Endothelial cell of hepatic sinusoid (primary cell): ENCODE results near the gene LRRTM4.

Experiments used
- in situ Hi-C: cut with HindIII; loops from 2 replicates; pipeline ENCODE4 v1.10.0; 2017; ENCODE audit warnings: low sequenced_read_pairs

Gene LRRTM4

DNA sequence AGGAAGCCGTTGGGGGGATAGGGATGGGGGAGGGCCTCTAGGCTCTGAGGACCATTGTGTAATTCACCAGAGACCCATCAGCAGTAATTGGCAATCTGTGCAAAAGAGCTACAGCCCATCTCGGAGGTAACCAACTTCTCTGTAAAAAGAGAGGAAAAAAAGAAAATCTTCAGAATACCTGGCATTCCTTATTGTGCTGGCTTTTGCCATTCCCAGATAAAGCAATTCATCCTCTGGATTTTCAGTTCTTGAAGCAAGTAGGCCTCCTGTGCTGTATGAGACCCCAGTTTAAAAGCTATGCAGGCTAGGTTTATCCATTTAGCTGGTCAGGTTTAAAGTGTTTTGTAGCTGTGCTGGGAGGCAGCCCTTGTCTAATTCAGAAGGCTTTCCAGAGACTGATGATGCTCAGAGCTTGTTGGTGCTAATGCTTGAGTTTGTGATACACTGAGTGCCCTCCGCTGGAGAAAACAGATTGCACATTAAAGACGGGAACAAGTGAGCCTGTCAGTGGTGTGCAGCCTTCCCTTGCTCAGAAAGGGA is at the start of gene LRRTM4:
Gene LRRTM4, minus strand, starts transcription at position 446 of the 540 bp plus-strand sequence.
- in situ Hi-C loops: no loop called here

DNA sequence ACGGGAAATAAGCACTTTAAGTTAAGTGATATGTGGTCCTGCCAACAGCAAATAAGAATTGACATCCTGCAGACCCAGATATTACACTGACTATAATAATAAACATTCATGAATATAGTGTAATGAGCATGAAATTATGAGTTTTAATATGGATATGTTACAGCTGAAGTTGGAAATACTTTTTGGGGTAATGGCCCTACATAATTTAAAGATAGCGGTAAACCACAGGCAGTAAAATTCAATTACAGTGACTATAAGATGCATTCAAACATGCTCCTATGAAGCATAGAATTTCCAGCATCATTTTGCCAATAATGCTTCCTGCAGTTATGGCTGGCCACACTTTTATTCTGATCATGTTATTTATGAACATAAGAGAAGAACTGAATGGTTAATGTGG is 49.4 kb upstream of the LRRTM4 start:
- in situ Hi-C loops: no loop called here

DNA sequence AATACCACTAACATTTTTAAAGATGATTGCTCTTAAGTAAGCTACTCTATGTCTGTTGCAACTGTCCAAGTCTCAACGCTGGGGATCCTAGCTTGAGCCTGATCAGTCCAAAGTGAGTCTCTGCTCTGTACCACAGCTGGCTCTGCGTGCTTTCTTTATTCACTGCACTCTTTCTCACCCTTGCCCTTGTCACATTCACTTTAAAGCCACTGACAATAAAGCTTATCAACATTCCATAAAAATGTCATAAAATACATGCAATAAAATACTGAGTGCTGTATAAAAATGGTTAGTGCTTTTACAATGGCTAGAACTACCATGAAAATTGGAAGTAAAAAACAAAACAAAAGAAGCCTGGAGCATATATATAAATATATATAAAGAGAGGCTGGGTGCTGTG is 45.5 kb upstream of the LRRTM4 start:
- in situ Hi-C loops: no loop called here

DNA sequence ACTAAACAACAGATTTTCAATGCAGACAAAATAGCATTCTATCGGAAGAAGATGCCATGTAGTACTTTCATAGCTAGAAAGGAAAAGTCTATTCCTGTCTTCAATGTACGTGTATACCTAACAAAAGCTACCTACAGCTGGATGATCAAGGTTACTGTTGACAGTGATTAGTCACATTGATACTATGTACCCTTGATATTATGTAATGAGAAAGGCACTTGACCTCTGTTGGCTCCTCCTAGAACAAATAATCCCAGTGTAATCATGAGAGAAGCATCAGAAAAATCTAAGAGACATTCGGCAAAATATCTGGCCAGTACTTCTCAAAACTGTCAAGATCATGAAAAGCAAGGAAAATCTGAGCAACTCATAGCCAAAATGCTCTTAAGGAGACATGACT is 44.4 kb upstream of the LRRTM4 start:
- in situ Hi-C loops: no loop called here

DNA sequence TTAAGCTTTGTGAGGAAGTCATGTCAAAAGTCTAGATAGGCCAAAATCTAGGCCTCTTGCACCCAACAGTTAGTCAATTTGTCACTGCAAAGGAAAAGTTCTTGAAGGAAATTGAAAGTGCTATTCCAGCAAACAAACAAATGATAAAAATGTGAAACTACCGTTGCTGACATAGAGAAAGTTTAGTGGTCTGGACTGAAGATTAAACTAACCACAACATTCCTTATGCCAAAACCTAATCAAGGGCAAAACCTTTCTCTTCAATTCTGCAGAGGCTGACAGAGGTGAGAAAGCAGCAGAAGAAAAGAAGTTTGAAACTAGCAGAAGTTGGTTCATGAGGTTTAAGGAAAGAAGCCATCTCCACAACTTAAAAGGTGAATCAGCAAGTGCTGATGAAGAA is 44.0 kb upstream of the LRRTM4 start:
- in situ Hi-C loops: no loop called here

DNA sequence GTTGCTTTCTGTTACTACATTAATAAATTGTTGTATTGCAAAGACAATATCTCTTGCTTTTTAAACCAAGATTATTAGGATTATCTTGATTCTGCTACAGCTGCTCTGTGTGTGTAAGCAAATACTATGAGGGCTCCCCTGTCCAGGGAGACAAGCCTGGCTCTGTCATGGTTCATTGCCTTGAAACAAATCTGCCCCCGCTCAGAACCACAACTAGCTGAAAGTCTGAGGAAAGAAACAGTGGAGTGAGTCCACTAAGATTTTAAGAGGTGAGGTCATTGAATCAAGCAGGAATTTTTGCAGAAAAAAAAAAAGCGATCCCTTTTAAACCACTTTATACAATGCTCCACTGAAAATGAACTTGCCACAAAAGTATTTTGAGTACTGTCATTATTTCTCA is 30.8 kb upstream of the LRRTM4 start:
- in situ Hi-C loops: no loop called here

DNA sequence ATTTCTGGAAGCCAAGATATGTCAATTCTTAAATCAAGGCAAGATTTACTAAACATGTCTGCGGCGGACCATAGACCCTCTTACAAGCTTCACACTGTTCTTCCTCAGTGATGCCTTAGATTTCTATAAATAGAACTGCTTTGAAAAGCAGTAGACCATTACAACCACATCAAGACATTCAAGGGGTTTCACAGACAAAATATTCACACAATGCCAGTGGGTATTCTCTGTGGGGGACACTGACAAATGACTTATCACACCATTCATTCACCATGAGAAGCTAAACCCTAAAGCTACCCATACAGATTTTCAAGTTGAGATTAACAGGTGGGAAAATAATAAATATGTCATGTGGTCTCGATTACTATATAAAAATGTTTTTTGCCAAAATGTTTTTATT is 15.9 kb upstream of the LRRTM4 start:
- in situ Hi-C loops: no loop called here

DNA sequence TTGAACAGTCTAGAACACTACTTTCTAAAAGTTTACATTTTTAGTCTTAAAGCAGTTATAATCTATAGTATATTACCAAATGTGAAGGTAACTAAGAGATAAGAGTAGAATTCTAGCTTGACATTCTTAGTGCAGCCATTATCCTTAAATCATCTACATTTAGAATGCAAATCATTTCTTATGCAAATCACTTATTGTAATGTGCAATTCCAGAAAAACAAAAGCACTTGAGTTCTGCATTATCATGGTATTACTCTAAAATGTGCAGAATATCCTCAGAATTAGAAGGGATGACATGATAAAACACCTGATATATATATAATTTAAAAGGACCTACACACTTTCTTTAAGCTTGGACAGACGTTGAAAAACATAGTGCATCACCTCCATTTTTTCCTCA is 712 bp upstream of the LRRTM4 start:
- in situ Hi-C loops: no loop called here

DNA sequence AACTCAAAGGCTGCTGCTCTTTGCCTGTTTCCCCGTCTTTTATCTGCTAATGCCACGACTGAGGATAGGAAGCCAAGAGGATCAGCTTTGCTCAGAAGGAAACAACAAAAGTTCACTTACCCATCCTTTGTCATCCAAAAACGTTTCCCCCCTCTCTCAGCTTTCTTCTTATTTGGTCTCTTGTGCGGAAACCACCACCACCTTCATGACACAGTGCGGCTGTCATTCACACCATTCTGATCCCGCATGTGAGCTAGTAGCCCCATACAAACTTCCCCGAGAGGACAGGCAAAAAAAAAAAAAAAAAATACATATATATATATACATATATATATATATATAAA is 656 bp downstream of the LRRTM4 start:
- in situ Hi-C loops: no loop called here

DNA sequence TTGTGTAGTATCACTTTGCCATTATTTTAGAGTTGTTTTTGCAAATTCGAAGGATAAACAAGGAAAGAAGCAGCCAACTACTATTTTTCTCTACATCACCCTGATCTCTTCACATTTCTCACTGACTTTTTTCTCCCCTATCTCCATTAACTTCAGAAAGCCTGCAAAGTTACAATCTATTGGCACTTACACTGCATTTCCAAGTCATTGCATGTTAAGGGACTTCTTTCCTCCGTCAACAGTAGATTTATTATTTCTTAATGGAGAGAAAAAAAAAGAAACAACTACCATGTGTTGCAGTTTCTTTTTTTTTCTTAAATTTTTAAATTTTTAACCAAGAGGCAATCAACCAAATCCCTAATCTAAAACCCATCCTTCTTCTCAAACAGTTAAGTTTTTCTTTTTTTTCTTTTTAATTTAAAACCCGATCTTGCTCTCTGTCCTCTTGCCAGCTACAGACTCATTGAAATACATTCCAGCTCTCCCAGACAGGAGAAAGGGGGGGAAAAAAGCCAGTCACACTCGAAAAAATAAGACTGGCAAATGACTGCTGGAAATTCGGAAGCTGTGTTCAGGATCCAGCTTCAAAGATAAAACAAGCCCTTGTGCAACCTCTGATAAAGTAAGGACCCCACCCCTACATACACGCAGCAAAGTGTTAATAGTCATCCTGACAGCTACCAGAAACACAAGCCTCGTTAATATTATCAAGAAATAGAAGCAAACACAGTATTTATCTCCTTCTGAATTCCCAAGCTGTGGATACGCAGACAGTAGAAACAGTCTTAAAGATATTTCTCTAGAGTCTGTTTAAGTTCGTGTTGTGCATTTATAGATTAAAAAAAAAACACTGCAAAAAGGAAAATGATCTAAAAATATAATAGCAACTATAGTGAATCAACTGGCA is 1.3 kb downstream of the LRRTM4 start:
- in situ Hi-C loops: no loop called here

DNA sequence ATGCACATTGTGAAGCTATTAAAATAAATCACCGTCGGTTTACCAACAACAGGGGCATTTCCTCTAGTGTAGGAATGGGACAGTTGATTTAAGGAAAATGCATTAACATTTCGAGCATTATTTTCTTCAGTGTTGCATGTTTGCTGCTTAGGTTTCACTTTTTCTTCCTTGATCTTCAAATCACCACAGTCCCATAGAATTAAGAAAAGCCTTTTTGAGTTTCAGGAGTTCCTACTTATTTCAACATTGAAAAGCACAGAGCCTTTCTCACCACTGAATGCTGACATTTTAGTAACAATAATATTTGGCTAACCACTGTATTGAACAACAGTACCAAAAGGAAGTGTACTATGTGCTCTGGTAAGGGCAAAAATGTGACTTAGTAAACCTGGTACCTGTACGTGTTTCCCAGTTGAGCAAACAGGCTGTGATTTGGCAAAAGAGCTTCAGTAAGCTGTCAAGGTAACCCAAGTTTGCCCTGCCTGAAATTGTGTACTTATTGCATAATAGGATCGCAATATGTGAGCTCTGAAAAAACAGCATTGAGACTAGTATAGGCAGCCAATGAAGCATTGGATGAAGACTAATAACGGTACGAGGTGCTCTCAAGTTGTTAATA is 2.2 kb downstream of the LRRTM4 start:
- in situ Hi-C loops: no loop called here

DNA sequence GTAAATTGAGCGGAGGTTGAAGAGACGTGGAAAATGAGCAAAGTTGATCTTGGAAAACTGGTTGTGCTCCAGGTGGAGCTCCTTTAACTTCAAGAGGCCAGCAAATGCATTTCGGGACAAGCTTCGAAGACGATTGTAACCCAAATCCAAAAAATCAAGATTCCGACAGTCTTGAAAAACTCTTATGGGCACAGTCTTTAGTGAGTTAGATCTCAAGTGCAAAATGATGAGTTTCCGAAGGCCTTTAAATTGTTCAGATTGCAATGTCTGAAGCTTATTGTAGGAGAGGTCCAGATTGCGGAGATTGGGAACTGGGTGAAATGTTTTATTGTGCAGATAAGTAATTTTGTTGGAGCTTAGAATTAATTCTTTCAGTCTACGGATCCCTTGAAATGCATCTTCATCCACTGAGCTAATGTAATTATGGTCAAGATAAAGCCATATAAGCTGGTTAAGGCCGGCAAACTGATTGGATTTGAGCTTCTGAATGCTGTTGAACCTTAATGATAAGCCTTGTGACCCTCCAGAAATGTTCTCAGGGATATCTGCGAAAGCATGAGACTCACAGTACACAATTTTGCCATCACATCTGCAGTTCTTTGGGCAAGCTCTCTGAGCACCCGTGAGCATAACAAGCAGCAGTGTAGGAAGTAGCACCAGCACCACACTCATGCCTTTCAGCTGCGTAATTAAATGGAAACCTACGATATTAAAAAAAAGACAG is 2.9 kb downstream of the LRRTM4 start:
- in situ Hi-C loops: no loop called here

DNA sequence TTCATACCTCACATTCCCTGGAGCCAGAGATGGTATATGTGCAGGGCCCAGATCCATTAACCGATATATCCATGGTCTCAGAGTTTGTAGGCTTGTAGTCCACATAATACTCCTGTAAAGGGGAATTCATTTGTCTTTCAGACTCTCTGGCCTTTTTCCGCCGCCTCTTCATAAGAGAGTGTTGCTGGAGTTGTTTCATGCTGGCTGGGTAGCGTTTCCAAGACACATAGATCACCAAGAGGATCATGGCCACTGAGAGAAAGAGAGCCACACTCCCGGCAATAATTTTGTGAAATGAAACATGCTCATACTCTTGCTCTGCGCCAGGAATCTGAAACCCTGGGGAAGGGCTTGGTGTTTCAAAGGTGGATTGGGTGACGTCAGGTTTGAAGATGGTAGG is 3.9 kb downstream of the LRRTM4 start:
- in situ Hi-C loops: no loop called here

DNA sequence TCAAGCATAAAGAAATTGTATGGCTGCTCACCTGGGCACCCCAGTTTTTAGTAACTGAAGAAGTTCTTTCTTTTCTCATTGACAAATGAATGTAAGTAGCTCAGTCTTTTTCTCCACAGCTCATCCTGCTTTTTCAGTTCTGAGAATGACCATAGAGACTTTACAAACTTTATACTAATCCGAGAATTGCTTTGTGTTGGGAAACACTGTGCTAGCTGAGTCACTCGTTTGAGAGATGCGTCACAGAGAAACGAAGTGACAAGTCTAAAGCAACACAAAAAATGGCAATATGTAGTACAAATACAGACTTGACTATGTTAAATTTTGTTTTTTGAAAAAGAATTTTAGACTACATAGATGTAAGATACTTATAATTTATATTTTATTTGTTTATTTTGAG is 9.0 kb downstream of the LRRTM4 start:
- in situ Hi-C loops: no loop called here

DNA sequence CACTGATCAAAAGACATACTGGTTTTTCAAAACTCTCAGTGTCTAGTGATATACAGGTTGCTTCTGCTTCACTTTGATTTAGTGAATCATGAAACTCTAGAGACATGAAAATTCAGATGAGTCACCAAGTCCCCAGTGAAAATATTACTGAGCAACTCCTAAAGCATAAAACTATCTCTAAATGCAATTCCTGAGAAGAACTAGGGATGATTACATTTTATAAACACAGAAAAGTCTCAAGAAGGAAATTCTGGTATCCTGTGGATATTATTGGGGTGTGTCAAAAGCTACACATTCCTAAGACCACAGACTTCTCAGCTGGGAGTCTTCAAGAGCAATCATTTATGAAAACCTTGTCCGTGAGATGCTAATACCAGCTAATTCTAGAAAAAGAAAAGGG is 9.7 kb downstream of the LRRTM4 start:
- in situ Hi-C loops: no loop called here

DNA sequence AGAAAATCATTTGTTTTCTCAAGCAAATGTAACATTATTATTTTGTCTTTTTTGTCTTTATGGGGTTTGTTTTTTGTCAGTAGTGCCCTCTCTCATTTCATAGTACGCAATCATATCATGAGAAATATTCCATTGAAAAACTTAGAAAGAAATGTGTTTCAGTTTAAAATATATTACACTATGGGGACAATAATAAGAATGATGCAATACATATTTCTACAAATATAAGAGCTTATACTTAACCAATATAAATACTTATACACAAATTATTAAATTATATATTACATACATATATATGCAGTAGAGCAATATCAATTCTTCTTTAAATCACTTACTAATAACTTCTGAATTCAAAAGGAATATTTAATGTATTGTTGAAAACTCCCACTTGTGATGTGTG is 13.7 kb downstream of the LRRTM4 start:
- in situ Hi-C loops: no loop called here

DNA sequence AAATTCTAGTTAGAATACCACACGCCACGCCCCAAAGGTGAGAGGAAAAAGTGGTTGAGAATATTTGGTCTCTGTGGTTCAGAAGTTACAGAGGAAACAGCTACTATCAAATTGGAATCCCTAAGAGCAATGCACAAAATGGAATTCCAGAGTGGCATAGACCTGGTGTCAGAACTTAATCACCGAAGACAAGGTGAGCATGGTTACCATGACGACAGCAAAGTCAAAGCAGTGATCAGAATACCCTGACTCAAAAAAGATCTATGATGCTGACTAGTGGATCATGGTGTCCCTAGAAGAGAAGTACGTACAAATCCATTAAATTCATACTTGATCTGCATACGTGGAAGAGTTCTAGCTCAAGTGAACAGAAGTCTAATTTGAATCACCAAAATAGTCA is 14.5 kb downstream of the LRRTM4 start:
- in situ Hi-C loops: no loop called here

DNA sequence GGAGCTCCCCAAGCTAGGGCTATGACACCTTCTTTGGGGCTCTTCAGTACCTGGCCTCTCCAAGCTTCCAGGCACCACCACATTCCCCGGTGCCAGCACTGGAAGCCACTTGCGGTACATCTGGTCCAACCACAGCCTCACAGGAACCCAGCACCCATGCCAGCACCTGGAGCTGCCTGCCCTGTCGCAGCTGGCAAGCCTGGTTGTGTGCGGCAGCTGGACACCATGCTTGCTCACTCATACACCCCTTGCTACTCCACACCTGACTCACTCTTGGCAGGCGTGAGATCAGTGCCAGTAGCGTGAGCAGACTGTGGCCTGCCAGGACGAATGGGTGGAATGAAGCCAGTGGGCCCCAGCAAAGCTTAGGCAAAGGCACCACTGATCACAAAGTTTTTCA is 34.0 kb downstream of the LRRTM4 start:
- in situ Hi-C loops: no loop called here

DNA sequence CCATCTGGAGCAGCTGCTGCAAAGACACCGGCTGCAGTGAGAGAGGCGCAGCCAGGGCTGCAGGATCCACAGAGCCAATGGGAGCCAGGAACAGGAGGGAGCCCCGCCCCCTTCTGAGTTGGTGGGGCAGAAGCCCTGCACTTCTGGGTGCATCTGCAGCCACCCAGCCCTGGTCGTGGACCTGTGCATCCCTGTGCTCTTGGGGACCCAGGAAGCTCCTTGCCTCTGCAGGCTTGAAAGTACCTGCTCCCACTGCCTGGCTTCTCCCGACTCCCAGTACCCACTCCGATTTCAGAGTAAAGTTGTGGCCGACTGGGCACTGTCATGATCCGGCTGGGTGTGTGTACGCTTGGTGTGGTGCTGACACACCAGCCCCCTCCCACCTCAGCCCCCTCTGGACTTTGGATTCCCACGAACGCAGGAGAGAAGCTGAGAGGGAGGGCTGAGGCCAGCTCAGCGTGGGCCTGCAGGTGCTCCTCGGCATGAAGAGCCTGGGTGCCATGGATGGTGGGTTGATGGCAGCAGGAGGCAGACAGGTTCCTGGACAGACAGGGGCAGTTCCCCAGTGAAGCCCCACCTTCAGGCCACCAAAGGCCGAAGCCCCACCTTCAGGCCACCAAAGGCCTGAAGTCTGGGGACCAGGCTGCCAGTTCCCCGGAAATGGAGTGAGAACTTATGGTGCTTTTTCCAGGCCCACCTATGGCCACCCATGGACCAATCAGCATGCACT is 34.9 kb downstream of the LRRTM4 start:
- in situ Hi-C loops: no loop called here

DNA sequence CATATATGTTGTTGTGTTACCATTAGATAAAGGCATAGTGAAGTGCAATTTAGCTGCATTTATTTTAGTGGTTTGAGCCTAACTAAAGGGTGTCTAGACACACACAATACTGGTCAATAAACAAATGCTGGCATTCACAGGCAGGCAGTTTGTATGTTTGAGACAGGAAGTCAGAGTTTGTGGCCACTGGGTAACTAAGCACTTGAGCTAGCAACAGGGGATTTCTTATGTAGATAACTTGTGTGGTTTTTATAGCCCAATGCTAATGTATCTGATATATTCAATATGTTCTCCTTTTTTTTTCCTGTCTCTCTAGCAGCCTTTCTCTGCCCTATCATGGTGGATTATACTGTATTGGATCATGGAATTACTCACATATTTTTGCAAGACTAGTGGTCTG is 38.1 kb downstream of the LRRTM4 start:
- in situ Hi-C loops: no loop called here

DNA sequence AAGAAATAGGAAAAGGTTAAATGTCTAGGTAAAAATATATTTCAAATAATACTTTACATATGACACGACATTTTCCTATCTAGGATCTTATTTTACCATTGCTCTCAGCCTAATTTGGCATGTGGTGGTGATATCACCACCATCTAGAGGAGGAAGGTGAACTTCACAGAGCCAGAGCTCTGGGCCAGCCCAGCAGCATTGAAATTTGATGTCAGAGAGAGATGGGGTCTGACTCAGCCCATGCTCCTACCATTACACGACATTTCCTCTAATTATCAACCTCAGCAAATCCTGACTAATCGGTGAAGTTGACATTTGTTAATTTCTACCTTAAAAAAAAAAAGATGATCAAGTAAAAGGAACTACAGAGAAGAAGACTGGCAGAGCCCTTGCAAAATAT is 42.3 kb downstream of the LRRTM4 start:
- in situ Hi-C loops: no loop called here
